Thymus (tissue), 11 donors: Measurements from ENCODE around the gene CTCFL. TPM values are rescaled to one million over a fixed set of nuclear protein-coding genes. Genes with fewer than 3 reads are reported as not detected.

ENCODE experiments used
- DNase-seq, 9 donors: peaks; one replicate each; pipeline ENCODE4 v3.0.0-alpha.2; 2013; ENCODE audit warnings: low spot score in 9 of 9, low read depth in 6 of 9, missing footprints in 1 of 9
- H3K27ac ChIP-seq, 2 donors: one replicate each; pipeline ENCODE4 v1.5.1; 2013; ENCODE audit warnings: control low read depth in 1 of 2, low read depth in 1 of 2, low read length in 1 of 2, mild to moderate bottlenecking in 1 of 2, moderate library complexity in 1 of 2
- H3K27me3 ChIP-seq, 2 donors: one replicate each; pipeline ENCODE4 v1.5.1; 2013; ENCODE audit warnings: low read length in 1 of 2; ENCODE audit not compliant: control insufficient read depth in 2 of 2, insufficient read depth in 1 of 2
- H3K36me3 ChIP-seq, 2 donors: one replicate each; pipeline ENCODE4 v1.5.1; 2013; ENCODE audit warnings: low read length in 1 of 2, mild to moderate bottlenecking in 1 of 2, moderate library complexity in 1 of 2; ENCODE audit not compliant: control insufficient read depth in 2 of 2, insufficient read depth in 2 of 2
- H3K4me1 ChIP-seq, 2 donors: one replicate each; pipeline ENCODE4 v1.5.1; 2013; ENCODE audit warnings: low read length in 2 of 2; ENCODE audit not compliant: control insufficient read depth in 2 of 2, insufficient read depth in 2 of 2
- H3K4me3 ChIP-seq, 2 donors: one replicate each; pipeline ENCODE4 v1.5.1; 2013; ENCODE audit warnings: low read length in 2 of 2, control low read depth in 1 of 2, mild to moderate bottlenecking in 1 of 2
- H3K9me3 ChIP-seq, 2 donors: one replicate each; pipeline ENCODE4 v1.5.1; 2013; ENCODE audit warnings: low read length in 1 of 2, mild to moderate bottlenecking in 1 of 2; ENCODE audit not compliant: control insufficient read depth in 2 of 2, insufficient read depth in 1 of 2
- WGBS: extraction: QIAGEN DNeasy Blood & Tissue Kit; methylation state at CpG from one replicate; pipeline ENCODE4 v1.1.7; 2013; 5-methylcytosine and 5-hydroxymethylcytosine counted together
- polyA plus RNA-seq: library from polyadenylated mRNA; stranded (reverse); fragments of 200-250 nt; gene quantifications from one replicate; pipeline ENCODE4 v1.2.3, GENCODE V29; 2013
- total RNA-seq: library from RNA; stranded (reverse); fragments of 120-200 nt; gene quantifications from one replicate; pipeline ENCODE4 v1.2.4, GENCODE V29; 2013
- donor health status: healthy.

The CTCFL gene
- total and polyA plus RNA-seq, 2 donors: 0.05 to 0.07 TPM

DNA sequence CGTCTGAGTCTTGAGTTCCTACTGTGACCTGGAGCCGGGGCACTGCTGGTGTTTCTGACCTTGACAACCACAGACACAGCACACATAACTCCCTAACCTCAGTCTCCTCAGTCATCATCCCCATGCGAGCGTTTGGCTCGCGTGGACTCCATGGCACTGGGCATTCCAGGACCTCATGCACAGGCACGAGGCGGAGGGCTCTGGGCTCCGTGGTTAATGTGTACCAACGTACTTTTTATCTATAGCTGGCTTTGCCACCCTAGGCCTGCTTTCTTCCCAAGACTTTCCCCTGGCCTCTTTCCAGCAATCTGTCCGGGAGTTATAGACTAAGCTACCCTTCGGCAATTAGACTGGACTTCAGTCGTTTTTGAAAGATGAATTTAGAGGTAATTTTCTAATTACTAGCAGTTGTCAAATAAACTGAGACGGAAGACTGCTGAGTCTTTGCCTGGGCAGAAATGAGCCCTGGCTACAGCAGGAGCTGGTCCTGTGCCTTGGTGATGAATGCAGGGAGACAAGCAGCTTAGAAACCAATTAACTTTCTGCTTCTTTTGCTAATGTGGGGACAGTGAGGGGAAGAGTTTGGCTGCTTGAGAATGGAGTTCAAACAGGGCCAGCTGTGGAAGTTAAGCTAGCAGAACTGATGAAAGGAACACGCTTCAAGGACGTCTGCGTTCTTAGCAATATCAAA, 16.1 kb upstream of the CTCFL start:
- no peaks in the 10 kb centered on the region for H3K4me1 ChIP-seq
- no peaks in the 10 kb centered on the region for H3K9me3 ChIP-seq
- H3K36me3 ChIP-seq: no peaks in the 10 kb centered on the region
- WGBS: 85% methylated on average over 17 of the region's 17 CpGs
- no peak for DNase-seq
- H3K27ac ChIP-seq: no peak overlapping the region
- H3K4me3 ChIP-seq: no peak overlapping the region
- peaks cover 0 to 2% of the 10 kb centered on the region in 2 donors for H3K27me3 ChIP-seq

DNA sequence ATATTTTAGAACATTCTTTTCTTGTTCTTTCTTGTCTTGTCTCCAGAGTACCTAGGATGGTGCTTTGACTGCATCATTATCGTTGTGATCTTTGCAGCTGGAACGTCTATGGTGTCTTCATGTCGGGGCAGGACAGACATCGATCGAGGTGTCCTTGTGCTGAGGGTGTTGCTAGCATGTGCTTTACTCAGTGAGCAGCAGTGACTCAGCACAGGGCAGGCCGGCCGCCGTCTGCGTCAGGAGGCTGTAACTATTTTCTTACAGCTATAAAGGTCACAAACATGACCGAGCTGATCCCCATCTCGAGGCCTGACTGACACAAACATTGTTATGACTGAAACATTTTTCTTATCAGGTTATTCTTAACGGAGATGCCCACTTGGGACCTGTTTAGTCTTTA, 14.9 kb upstream of the CTCFL start:
- no peaks in the 10 kb centered on the region for H3K9me3 ChIP-seq
- H3K27ac ChIP-seq: no peak overlapping the region
- DNase-seq: no peak
- 90% methylated on average over 12 of the region's 12 CpGs for WGBS
- no peaks in the 10 kb centered on the region for H3K36me3 ChIP-seq
- no peaks in the 10 kb centered on the region for H3K4me1 ChIP-seq
- H3K4me3 ChIP-seq: no peak overlapping the region
- no peaks in the 10 kb centered on the region for H3K27me3 ChIP-seq

DNA sequence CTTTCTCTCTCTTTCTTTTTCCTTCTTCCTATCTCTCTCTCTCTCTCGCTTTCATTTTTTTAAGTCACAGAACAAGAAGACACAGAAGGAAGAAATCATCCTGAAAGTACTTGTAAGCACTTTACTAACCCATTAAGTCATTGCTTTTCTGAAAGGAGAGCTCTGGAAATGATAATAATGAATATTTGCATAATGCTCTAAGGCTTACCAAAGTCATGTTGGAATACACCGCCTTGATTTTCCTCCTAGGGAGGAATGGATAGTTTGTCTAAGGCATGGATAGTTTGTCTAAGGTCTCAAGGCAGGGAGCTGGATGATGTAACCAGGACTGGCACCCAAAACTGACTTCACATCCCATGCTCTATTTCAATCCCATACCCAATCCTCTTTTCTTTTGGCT, 12.9 kb upstream of the CTCFL start:
- Histone ChIP-seq H3K4me3 (no peak overlapping the region), H3K36me3 (no peaks in the 10 kb centered on the region), H3K4me1 (no peaks in the 10 kb centered on the region), H3K9me3 (no peaks in the 10 kb centered on the region), H3K27me3 (no peaks in the 10 kb centered on the region), H3K27ac (no peak overlapping the region)
- WGBS: 92% methylated on average over 2 of the region's 2 CpGs
- DNase-seq: no peak

DNA sequence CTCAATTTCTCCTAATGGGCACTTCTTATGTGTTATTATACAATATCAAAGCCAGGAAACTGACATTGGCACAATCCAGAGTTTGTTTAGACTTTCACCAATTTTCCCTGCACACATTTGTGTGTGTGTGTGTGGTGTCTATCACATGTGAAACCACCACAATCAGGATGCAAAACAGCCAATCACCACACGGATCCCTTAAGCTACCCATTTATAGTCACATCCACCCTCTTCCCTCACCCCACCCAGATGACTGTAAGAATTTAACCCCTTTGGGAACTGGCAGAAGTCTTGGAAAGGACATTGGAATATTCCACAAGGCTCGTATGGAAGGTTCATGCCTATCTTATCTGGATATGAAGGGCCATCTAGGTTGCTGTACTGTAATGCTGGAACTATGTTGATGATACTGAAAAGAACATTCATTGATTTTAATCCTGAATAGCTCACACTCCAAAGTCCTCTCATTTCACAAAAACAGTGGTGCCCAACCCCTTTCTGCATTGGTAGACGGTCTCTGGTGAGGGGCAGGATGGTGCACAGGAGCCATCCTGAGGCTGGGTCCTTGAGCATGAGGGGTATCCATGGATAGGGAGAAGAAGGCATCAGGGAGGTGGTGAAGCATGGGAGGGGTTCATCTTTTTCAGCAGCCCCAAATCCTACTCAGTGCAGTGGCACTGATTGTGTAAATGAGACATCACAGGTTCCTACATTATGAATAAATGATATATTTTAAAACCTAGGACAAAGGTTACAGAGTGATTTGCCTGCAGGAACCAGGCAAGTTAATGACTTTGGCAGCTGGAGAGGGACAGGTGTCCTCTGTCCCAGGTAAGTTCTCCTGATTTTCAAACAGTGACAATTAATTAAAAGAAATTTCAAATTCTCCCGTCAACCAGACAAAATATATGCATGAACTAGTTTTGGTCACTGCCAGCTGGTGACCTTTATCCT, 12.1 kb upstream of the CTCFL start:
- Histone ChIP-seq H3K27ac (no peak overlapping the region), H3K4me1 (no peaks in the 10 kb centered on the region), H3K4me3 (no peak overlapping the region), H3K27me3 (peaks cover 0 to 2% of the 10 kb centered on the region in 2 donors), H3K36me3 (no peaks in the 10 kb centered on the region), H3K9me3 (no peaks in the 10 kb centered on the region)
- WGBS: 89% methylated on average over 4 of the region's 4 CpGs
- DNase-seq: no peak

DNA sequence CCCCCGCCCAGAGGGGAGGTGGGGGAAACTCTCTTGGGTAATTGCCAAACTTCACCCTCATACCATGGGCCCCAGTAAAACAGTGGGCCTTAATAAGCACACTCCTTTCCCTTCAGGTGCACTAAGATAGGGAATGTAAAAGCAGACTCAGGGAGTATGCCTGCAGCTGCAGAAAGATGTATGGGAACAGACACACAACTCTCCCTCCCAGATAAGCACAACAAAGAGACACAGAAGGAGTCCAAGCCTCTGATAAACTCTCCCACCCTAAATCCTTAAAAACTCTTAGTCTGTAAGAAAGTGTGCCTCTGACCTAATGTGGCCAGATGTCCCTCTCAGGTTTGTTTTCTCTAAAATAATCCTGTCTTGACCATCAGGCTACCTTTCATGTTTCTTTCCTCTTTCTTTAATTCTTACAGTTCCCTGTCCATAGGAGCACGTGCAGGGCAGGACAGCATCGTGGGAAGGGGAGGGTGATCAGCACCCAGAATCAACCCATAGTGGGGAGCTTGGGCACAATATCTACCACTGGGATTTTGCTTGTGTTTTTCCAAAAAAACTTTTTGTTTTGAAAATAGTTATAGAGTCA, 11.3 kb upstream of the CTCFL start:
- Histone ChIP-seq H3K36me3 (no peaks in the 10 kb centered on the region), H3K4me3 (no peak overlapping the region), H3K9me3 (no peaks in the 10 kb centered on the region), H3K4me1 (no peaks in the 10 kb centered on the region), H3K27ac (no peak overlapping the region), H3K27me3 (peaks cover 0 to 2% of the 10 kb centered on the region in 2 donors)
- no peak for DNase-seq
- WGBS: 82% methylated on average over 3 of the region's 3 CpGs

DNA sequence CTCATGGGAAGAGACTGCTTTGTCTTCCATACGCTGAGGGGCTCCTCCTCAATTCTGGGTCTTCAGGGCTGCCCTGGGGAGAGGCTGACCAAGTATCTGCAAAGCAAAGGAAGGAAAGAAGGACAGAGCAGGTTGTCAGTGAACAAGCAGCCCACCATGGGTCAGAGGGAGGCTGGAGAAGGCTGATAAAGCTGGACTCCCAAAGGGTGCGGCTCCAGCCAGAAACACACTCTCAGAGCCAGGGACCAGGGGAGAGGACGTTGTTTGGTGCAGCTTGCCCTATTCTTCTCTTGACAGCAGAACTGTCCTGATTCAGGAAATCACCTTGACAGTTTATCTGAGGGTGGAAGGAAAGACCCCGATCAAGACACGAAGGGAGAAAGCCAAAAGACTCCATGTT, 10.4 kb upstream of the CTCFL start:
- Histone ChIP-seq H3K4me3 (no peak overlapping the region), H3K27ac (no peak overlapping the region), H3K9me3 (no peaks in the 10 kb centered on the region), H3K27me3 (peaks cover 0 to 2% of the 10 kb centered on the region in 2 donors), H3K36me3 (no peaks in the 10 kb centered on the region), H3K4me1 (no peaks in the 10 kb centered on the region)
- WGBS: 87% methylated on average over 5 of the region's 5 CpGs
- DNase-seq: no peak

DNA sequence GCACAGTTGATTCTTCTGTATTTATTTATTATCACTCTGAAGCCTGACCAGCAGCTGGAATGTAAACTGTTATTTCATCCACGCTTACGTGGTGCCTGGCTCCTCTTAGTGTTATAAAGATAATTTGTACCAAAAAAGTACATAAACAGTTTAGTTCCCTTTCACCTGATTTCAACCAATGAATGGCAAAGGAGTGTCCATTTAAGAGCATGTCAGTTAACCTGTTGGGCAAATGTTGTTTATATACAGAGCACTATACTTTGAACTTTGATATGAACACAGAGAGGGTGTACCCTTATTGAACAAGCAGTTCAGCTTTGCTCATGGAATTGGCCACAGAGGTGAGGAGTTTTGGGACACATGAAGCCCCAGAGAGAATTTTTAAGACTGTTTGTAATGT, 7.2 kb upstream of the CTCFL start:
- no peaks in the 10 kb centered on the region for H3K4me1 ChIP-seq
- no peak overlapping the region for H3K27ac ChIP-seq
- 96% methylated on average over 2 of the region's 2 CpGs for WGBS
- H3K9me3 ChIP-seq: no peaks in the 10 kb centered on the region
- DNase-seq: no peak
- no peak overlapping the region for H3K4me3 ChIP-seq
- H3K27me3 ChIP-seq: peaks cover 0 to 2% of the 10 kb centered on the region in 2 donors
- no peaks in the 10 kb centered on the region for H3K36me3 ChIP-seq

DNA sequence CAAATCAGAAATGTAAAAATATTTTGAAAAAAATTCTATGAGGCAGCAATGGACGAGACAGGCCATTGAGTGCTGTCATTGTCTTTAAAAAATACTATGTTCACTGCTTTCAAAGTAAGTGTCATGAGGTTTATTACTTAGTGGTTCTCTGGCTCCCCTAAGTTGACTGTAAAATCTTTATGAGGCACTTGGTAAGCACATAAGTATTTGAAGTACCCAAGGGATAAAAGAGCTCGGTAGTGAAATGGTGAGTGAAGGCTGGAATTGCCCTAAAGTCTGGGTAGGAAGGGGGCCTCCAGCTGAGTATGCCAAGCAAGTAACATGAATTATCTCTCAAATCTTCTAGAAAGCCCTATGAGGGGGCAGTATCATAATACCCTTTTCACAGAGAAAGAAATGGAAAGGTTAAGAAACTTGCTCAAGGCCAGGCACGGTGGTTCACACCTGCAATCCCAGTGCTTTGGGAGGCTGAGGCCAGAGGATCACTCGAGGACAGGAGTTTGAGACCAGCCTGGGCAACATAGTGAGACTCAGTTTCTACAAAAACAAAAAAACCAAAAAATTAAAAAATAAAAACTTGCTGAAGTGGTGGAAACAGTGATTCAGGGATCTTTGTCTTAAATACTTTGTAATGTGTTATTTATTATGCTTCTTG, 5.5 kb upstream of the CTCFL start:
- Histone ChIP-seq H3K36me3 (no peaks in the 10 kb centered on the region), H3K9me3 (no peaks in the 10 kb centered on the region), H3K27me3 (peaks cover 0 to 2% of the 10 kb centered on the region in 2 donors), H3K4me3 (no peak overlapping the region), H3K27ac (no peak overlapping the region), H3K4me1 (no peaks in the 10 kb centered on the region)
- WGBS: 93% methylated on average over 4 of the region's 4 CpGs
- no peak for DNase-seq
